ENCODE data around the gene DNAI7.
A peak's percentile ranks its signal among the peaks of the same experiment; 100 is the strongest.

- TF ChIP-seq POLR2AphosphoS5 (IDR thresholded peaks at IDR 0.05) (peak; percentile 87 to 97 (median 90)), POLR2A (IDR thresholded peaks at IDR 0.05) (peak; percentile 75 to 85), EP300 (IDR thresholded peaks at IDR 0.05) (peak in 1 of 4 donors; percentile 38)
- TF ChIP-seq, protein P1, sequence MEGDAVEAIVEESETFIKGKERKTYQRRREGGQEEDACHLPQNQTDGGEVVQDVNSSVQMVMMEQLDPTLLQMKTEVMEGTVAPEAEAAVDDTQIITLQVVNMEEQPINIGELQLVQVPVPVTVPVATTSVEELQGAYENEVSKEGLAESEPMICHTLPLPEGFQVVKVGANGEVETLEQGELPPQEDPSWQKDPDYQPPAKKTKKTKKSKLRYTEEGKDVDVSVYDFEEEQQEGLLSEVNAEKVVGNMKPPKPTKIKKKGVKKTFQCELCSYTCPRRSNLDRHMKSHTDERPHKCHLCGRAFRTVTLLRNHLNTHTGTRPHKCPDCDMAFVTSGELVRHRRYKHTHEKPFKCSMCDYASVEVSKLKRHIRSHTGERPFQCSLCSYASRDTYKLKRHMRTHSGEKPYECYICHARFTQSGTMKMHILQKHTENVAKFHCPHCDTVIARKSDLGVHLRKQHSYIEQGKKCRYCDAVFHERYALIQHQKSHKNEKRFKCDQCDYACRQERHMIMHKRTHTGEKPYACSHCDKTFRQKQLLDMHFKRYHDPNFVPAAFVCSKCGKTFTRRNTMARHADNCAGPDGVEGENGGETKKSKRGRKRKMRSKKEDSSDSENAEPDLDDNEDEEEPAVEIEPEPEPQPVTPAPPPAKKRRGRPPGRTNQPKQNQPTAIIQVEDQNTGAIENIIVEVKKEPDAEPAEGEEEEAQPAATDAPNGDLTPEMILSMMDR (IDR thresholded peaks at IDR 0.05) = peak in 2 of 4 experiments; percentile 24 to 28
These were observed at the start of gene DNAI7, which contains the start of gene ETFRF1 for GRCh38 chr12:25195056-25195971.

Measured in sigmoid colon (tissue), 4 donors.